HEK293T (cell line): ENCODE measurements around the gene SLC35E1.

Source experiments
- CTCF ChIA-PET: fragments of 350-600 bp; formaldehyde crosslinking; extraction: SDS; loops from one replicate; lab custom pipeline; 2021; ENCODE audit warnings: antibody characterized with exemption, inconsistent platforms; lab: Yijun Ruan, JAX
- POLR2A ChIA-PET: fragments of 350-600 bp; formaldehyde crosslinking; extraction: SDS; loops from one replicate; lab custom pipeline; 2020; ENCODE audit warnings: antibody characterized with exemption, inconsistent platforms; lab: Yijun Ruan, JAX
- DNase-seq: peaks from one replicate; pipeline ENCODE4 v3.0.0; 2012; ENCODE audit warnings: mixed read lengths; ENCODE audit errors: extremely low spot score
- ARNT ChIP-seq: fragments of 450-650 bp; IDR thresholded peaks from 2 replicates; pipeline ENCODE4 v1.6.1; 2017; ENCODE audit warnings: mild to moderate bottlenecking
- BHLHE40 ChIP-seq: fragments of 450-650 bp; IDR thresholded peaks from 2 replicates; pipeline ENCODE4 v1.6.1; 2016; ENCODE audit warnings: mild to moderate bottlenecking, moderate library complexity, borderline replicate concordance
- CTBP1 ChIP-seq: fragments of 450-650 bp; IDR thresholded peaks from 2 replicates; pipeline ENCODE4 v1.6.1; 2016; ENCODE audit warnings: borderline replicate concordance
- ELF4 ChIP-seq: fragments of 450-650 bp; IDR thresholded peaks from 2 replicates; pipeline ENCODE4 v1.6.1; 2017; ENCODE audit warnings: antibody characterized with exemption
- FOXA1 ChIP-seq: fragments of 450-650 bp; IDR thresholded peaks from 2 replicates; pipeline ENCODE4 v1.6.1; 2016; ENCODE audit warnings: mild to moderate bottlenecking
- FOXK2 ChIP-seq: fragments of 450-650 bp; IDR thresholded peaks from 2 replicates; pipeline ENCODE4 v1.6.1; 2016; ENCODE audit warnings: mild to moderate bottlenecking
- FOXM1 ChIP-seq: fragments of 450-650 bp; IDR thresholded peaks from 2 replicates; pipeline ENCODE4 v1.6.1; 2017; ENCODE audit warnings: mild to moderate bottlenecking, borderline replicate concordance
- HDGF ChIP-seq: fragments of 450-650 bp; IDR thresholded peaks from 2 replicates; pipeline ENCODE4 v1.6.1; 2017; ENCODE audit warnings: antibody characterized with exemption, borderline replicate concordance
- L3MBTL2 ChIP-seq: fragments of 450-650 bp; conservative IDR thresholded peaks from 2 replicates; pipeline ENCODE4 v1.6.1; 2016; ENCODE audit warnings: mild to moderate bottlenecking
- LEF1 ChIP-seq: fragments of 450-650 bp; IDR thresholded peaks from 2 replicates; pipeline ENCODE4 v1.6.1; 2017; ENCODE audit warnings: mild to moderate bottlenecking, borderline replicate concordance
- NFRKB ChIP-seq: fragments of 450-650 bp; IDR thresholded peaks from 2 replicates; pipeline ENCODE4 v1.6.1; 2016; ENCODE audit warnings: mild to moderate bottlenecking, moderate library complexity
- PKNOX1 ChIP-seq: fragments of 450-650 bp; IDR thresholded peaks from 2 replicates; pipeline ENCODE4 v1.6.1; 2016
- SP1 ChIP-seq: fragments of 450-650 bp; IDR thresholded peaks from 2 replicates; pipeline ENCODE4 v1.6.1; 2017
- SUZ12 ChIP-seq: fragments of 450-650 bp; IDR thresholded peaks from 2 replicates; pipeline ENCODE4 v1.6.1; 2016; ENCODE audit warnings: mild to moderate bottlenecking
- TARDBP ChIP-seq: fragments of 450-650 bp; IDR thresholded peaks from 2 replicates; pipeline ENCODE4 v1.6.1; 2016
- ZNF384 ChIP-seq: fragments of 450-650 bp; IDR thresholded peaks from 2 replicates; pipeline ENCODE4 v1.6.1; 2016

The SLC35E1 gene

GRCh38 chr19:16593181-16593580 is 21.0 kb upstream of the SLC35E1 start:
- CTCF ChIA-PET = no interaction called here
- TF ChIP-seq SUZ12 (no peak), TARDBP (no peak), FOXA1 (no peak), ARNT (no peak), CTBP1 (no peak)
- no peak for DNase-seq
- POLR2A ChIA-PET = interaction anchor here (0.6 to 0.9 kb wide), 2 partner anchors 8 to 9 kb away, joined by 3 read pairs; no protein-coding TSS in a partner anchor

- CTCF ChIA-PET = no interaction called here
- TF ChIP-seq TARDBP = no peak
- TF ChIP-seq L3MBTL2 = no peak
- TF ChIP-seq LEF1 = no peak
- TF ChIP-seq FOXM1 = no peak
- no peak for TF ChIP-seq ZNF384
- TF ChIP-seq FOXA1 = no peak
- TF ChIP-seq SUZ12 = no peak
- no peak for TF ChIP-seq ARNT
- DNase-seq = no peak
- POLR2A ChIA-PET = interaction anchor here (1.2 kb wide), 1 partner anchor 36 kb away, joined by 3 read pairs; the partner anchor contains the start of gene MED26
Observed at GRCh38 chr19:16591803-16592556, 19.8 kb upstream of the SLC35E1 start.

GRCh38 chr19:16590876-16591802 is 18.9 kb upstream of the SLC35E1 start:
- no peak for DNase-seq
- CTCF ChIA-PET = no interaction called here
- POLR2A ChIA-PET = interaction anchor here (1.2 kb wide), 1 partner anchor 37 kb away, joined by 3 read pairs; the partner anchor contains the start of gene MED26
- no peak for TF ChIP-seq SUZ12
- TF ChIP-seq BHLHE40 = no peak
- no peak for TF ChIP-seq PKNOX1
- TF ChIP-seq ARNT = no peak
- TF ChIP-seq ZNF384 = no peak
- no peak for TF ChIP-seq FOXA1
- TF ChIP-seq CTBP1 = no peak
- no peak for TF ChIP-seq LEF1
- TF ChIP-seq SP1 = no peak
- no peak for TF ChIP-seq FOXK2
- TF ChIP-seq TARDBP = no peak
- TF ChIP-seq NFRKB = no peak
- TF ChIP-seq L3MBTL2 = no peak
- TF ChIP-seq HDGF = no peak
- no peak for TF ChIP-seq FOXM1
- no peak for TF ChIP-seq ELF4

- no peak for DNase-seq
- CTCF ChIA-PET = no interaction called here
- POLR2A ChIA-PET = interaction anchor here (0.5 to 0.9 kb wide), 3 partner anchors 17 to 71 kb away, joined by 3 read pairs; partner anchors contain the start of genes MED26, SLC35E1 and TMEM38A
- TF ChIP-seq BHLHE40 (no peak), FOXK2 (no peak), PKNOX1 (no peak), FOXA1 (no peak), NFRKB (no peak), SP1 (no peak), ARNT (no peak), L3MBTL2 (no peak), ELF4 (no peak), LEF1 (no peak), TARDBP (no peak), CTBP1 (no peak), FOXM1 (no peak), SUZ12 (no peak), HDGF (no peak), ZNF384 (no peak)
Observed at GRCh38 chr19:16589917-16590316, 17.7 kb upstream of the SLC35E1 start.

- ChIA-PET POLR2A (no interaction called here), CTCF (no interaction called here)
- TF ChIP-seq PKNOX1 (no peak), FOXA1 (no peak), TARDBP (no peak), NFRKB (no peak), FOXM1 (no peak), ZNF384 (no peak), ELF4 (no peak), SUZ12 (no peak)
- no peak for DNase-seq
Observed at GRCh38 chr19:16588824-16589577, 16.8 kb upstream of the SLC35E1 start.
